T-helper 1 cell (primary cell): ENCODE results near the gene FNDC5.
A peak's percentile ranks its signal among the peaks of the same experiment; 100 is the strongest.

Experiments used
- DNase-seq, 5 donors: peaks; one replicate each; pipeline ENCODE4 v3.0.0-alpha.2; 2012 to 2020

The FNDC5 gene

GRCh38 chr1:32863881-32864245 lies 6.8 kb downstream of the FNDC5 start:
- no peak for DNase-seq

GRCh38 chr1:32863218-32863880 lies 7.4 kb downstream of the FNDC5 start:
- DNase-seq, result no peak

GRCh38 chr1:32861904-32862695 lies 8.6 kb downstream of the FNDC5 start:
- DNase-seq, result no peak

- DNase-seq, result no peak
Observed at GRCh38 chr1:32860566-32860965, 10.1 kb downstream of the FNDC5 start.

DNA sequence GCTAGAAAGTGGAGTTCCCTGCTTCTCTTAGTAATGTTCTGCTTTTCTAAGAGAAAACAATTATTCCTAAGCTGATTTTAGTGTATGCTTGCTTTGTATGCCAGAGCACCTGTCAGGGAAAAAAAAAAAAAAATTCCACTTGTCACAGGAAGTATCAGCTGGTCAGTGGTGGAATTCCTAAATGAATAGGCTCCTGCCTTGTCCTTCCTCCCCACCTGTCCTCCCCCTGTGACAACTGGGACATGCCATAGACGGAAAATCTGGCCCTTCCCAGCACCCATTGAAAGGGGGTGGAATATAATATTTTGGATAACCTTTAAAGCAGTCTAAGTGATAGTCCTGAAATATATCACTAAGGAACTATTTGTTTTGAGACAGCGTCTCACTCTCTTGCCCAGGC lies 10.8 kb downstream of the FNDC5 start:
- no peak for DNase-seq

- no peak for DNase-seq
Observed at GRCh38 chr1:32858791-32859190, 11.9 kb downstream of the FNDC5 start.

DNA sequence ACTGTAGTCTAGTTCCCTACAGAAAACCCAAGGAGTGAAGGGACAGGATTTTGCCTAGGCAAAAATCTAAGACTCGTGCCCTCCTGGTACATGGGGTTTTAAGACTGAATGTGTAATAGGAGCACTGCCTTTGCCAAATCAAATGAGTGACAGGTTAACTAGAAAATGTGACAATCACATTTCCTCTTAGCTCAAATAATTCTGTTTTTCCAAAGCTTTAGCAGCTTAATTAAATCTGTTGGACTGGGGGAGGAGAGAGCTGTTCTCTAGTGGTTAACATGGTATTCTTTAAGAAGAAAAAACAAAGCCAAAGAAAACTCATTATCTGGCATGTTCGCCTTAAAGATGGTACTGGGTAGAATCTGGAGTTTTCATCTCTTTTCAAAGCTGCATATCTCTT lies 12.6 kb downstream of the FNDC5 start:
- DNase-seq, result no peak

DNA sequence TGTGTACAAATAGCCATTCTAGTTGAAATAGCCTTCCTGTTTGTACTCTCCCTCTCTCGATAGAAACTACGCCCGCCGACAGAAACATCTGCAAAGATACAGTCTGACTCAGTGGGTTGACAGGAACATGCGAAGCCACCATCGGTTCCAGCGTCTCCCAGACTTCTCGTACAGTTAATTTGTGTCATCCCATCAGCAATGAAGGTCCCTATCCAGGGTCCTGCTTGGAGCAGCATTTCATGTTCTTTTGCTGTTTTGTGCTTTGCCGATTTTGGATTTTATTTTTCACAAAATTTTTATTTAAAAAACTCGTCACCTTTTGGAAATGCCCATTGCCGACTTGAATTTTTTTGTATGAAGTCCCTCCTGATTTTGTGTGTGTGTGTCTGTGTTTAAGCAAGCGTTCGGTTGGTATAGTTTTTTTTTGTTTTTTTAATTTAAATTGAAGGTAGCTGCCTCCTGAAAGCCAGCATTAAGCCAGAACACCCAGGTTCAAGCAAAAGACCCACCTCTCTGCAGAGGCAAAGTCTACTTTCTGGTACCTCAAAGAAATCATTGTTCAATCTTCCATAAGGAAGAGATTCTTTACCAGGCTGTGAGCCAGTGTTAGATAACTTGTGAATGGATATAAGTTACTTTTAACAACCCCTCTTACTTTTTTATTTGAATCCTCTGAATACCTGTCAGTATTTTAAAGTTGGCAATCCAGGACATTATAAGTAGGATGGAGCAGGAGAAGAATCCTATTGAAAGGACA lies 14.7 kb downstream of the FNDC5 start:
- no peak for DNase-seq

- DNase-seq, result no peak
Observed at GRCh38 chr1:32848354-32849063, 22.2 kb downstream of the FNDC5 start.

DNA sequence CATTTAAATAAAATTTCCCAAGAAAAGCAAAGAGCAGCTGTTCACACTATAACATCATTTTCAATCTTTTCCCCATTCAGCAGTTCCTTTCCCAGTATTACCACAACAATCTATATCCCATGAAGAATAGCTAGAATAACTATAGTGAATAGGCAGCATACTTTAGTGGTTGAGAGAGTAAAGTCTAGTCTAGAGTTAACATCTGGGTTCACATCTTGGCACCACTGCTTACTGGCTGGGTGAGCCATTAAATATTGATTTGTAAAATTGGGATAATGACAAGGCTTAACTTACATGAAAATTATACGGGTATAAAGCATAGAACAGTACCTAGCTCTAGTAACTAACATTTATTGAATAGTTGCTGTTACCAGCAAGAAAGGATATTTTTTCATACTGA lies 38.8 kb downstream of the FNDC5 start:
- no peak for DNase-seq

DNA sequence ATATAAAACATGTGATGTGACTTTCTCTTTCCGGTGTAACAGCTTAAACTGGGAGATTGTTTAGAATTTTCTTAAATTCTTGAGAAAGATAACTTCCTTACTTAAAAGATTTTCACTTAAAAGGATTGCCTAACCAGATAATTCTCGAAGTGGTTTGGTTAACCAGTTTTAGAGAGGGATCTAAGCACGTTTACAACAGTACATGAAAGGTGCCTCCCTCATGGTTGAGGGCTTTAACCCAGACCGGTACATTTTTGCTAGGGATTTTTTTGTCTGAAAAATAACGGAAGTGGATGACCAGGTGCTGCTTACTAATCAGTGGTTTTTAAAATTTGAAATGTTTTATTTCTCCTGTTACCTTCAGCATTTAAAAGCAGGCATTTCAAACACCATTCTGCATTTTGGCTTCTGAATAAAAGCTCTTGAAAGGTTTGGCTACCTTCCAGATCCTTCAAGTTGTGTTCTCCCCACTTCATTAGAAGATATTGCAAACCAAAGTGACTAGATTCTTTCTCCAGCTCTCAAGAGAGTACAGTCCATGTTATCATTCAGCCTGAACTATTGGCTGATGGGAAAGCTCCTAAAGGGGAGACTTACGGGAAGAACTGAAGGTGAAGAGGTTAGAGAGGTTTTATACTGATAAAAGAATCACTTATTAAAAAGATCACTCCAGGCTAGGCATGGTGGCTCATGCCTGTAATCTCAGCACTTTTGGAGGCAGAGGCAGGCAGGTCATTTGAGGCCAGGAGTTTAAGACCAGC lies 40.4 kb downstream of the FNDC5 start:
- no peak for DNase-seq

DNA sequence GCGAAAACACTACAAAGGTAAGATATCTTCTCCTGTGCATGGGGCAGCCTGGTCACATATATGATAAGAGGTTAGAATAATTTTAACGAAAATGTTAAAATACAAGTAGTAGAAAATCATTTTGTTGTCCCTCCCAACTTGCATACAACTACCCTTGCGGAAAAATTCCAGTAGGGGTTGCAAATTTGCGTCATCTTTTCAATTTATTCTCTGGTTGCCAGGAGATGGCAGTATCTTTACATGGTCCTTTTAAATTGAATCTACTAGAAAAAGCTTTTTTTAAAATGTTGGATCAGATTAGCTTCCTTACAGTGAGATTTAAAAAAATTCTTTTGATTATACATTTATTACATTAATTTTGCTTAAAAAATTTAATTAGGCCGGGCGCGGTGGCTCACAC lies 42.4 kb downstream of the FNDC5 start:
- no peak for DNase-seq

- no peak for DNase-seq
Observed at GRCh38 chr1:32825181-32825580, 45.5 kb downstream of the FNDC5 start.

- DNase-seq, result peak in 1 of 5 donors; percentile 67
Observed at GRCh38 chr1:32818804-32819541, 51.7 kb downstream of the FNDC5 start.

DNA sequence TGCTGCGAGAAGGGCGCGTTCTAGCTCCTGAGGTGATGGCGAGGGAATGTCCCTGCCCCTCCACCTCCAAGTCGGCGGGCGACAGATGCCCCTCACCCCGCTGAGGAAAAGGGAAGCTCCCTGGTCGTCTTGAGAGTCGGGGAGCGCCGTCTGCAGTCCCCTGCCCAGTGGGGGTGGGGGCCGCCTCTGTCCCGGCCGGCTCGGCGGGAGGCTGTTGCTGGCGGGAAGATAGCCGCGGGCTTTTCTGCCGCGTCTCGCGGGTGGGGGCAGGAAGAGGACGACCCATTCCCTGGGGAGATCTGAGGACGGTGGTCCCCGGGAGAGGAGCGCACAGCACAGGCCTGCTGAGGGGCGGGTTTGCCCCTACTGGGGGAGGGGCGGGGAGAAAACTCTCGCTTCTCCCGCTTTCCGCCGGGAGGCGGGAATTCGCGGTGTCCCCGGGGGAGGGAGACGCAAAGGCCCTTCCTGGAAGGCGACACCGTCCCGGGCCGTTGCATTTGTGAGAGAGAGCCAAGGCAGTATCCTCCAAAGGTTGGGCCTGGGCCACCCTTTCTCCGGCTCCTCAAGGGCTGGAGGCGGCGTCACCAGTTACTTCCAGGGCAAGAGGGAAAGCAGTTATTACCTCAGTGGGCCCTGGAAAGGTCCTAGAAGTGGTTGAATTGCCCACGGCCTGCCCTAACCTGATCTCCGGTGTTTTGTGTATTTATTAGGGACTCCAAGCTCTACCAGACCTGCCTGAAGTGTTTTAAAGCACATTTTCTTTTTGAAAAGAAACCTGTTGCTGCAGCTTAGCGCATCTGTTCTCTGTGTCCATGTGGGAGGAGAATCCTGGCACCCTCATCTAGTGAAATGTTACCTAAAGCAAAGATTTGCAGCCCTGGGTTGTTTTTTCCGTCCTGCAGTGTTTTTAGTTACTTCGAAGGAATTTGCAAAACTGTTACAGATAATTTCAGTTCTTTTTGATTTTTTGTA lies 52.6 kb downstream of the FNDC5 start:
- DNase-seq, result peak in 3 of 5 donors; percentile 10 to 40 (median 26)

DNA sequence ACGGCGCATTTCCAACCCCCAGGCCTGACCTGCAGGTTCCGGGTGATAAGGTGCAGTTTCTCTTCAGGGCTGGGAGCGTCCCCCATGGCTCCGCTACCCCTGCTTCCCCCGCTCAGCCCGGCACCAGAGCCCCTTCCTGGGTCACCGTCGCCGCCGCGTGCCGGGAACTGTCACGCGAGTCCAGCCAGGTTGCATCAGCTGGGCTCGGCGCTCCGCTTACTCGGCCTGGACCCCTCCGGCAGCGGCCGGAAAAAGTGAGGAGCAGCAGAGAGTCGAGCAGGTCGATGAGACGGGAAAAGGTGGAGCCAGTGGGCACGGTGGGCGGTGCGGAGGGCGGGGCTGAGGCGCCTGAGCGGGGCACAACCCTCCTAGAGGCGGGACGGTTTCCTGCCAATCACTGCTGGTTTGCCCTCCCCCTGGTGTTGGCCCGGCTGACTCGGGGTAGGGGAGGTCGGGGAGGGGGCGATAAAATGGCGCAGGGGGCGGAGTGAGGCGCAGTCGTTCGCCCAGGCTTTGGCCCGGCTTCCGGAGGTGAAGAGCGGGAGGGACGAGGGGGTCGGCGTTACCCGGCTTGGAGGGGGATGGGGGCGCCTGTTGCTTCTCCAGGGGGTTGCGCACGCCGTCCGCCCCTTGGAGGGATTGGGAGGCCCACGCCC lies 53.4 kb downstream of the FNDC5 start, which contains the start of the genes S100PBP and YARS1:
S100PBP (plus strand) TSS at position 495 of the 656 bp plus-strand sequence. CDS start 8,447 bp downstream, outside the sequence.
YARS1 (minus strand) TSS at position 200 of the 656 bp plus-strand sequence; CDS start at position 86, 114 bp downstream.
- peak; percentile 98 to 100 (median 99) for DNase-seq

- DNase-seq, result no peak
Observed at GRCh38 chr1:32816676-32817158, 54.0 kb downstream of the FNDC5 start.

- DNase-seq, result no peak
Observed at GRCh38 chr1:32813941-32814739, 56.6 kb downstream of the FNDC5 start.
